ENCODE results near the gene DHCR24. TPM values are rescaled to one million over a fixed set of nuclear protein-coding genes. Genes with fewer than 3 reads are reported as not detected.

Gene DHCR24
- 76.8 and 78.6 TPM in 2 replicates for total RNA-seq

GRCh38 chr1:54886724-54887664, at the start of gene DHCR24:
Gene DHCR24, minus strand, starts transcription at chr1:54887195. Its CDS starts 76 bp downstream, at chr1:54887119.

GRCh38 chr1:54800899-54801759, 85.9 kb downstream of the DHCR24 start, which contains the start of gene TTC22:
Gene TTC22, minus strand, starts transcription at chr1:54801323. Its CDS starts 160 bp downstream, at chr1:54801163.

Other genes starting within 250 kb of the DHCR24 start
- 0.05 TPM in 1 of 2 replicates, not detected in the other for gene MROH7, start 245.4 kb downstream of the DHCR24 start, total RNA-seq
- gene TTC4, start 171.3 kb downstream of the DHCR24 start, total RNA-seq, result 15.4 and 16.5 TPM in 2 replicates
- gene PARS2, start 122.7 kb downstream of the DHCR24 start, total RNA-seq, result 4.3 and 4.5 TPM in 2 replicates
- not detected in 2 replicates for gene TTC22, start 85.9 kb downstream of the DHCR24 start, total RNA-seq
- 0.12 TPM in 1 of 2 replicates, not detected in the other for gene TMEM61, start 93.4 kb upstream of the DHCR24 start, total RNA-seq
- gene BSND, start 111.7 kb upstream of the DHCR24 start, total RNA-seq, result not detected in 2 replicates
- 0.29 and 0.31 TPM in 2 replicates for gene PCSK9, start 152.4 kb upstream of the DHCR24 start, total RNA-seq

All from cardiac ventricle fibroblast (primary cell).